Type B pancreatic cell (in vitro differentiated cells): Measurements from ENCODE around the gene TCAP. TPM values are rescaled to one million over a fixed set of nuclear protein-coding genes. Genes with fewer than 3 reads are reported as not detected.
A peak's percentile ranks its signal among the peaks of the same experiment; 100 is the strongest.

Experiments used
- DNase-seq: peaks from one replicate; pipeline ENCODE4 v3.0.0; 2021; ENCODE audit warnings: mixed read lengths; ENCODE audit not compliant: unreplicated experiment; ENCODE audit errors: extremely low spot score
- H3K27ac Mint-ChIP-seq: 2 replicates; pipeline ENCODE4 v1.8.0; 2021; ENCODE audit warnings: mild to moderate bottlenecking, mixed read lengths
- H3K27me3 Mint-ChIP-seq: 2 replicates; pipeline ENCODE4 v1.8.0; 2021; ENCODE audit warnings: mixed read lengths
- H3K36me3 Mint-ChIP-seq: 2 replicates; pipeline ENCODE4 v1.8.0; 2021; ENCODE audit warnings: mixed read lengths
- H3K4me1 Mint-ChIP-seq: one replicate; pipeline ENCODE4 v1.8.0; 2021; ENCODE audit warnings: mixed read lengths; ENCODE audit not compliant: unreplicated experiment
- H3K4me3 Mint-ChIP-seq: 2 replicates; pipeline ENCODE4 v1.8.0; 2021; ENCODE audit warnings: mild to moderate bottlenecking, mixed read lengths
- H3K9me3 Mint-ChIP-seq: 2 replicates; pipeline ENCODE4 v1.8.0; 2021; ENCODE audit warnings: mixed read lengths
- total RNA-seq: library from RNA; stranded (reverse); gene quantifications from 2 replicates; pipeline ENCODE4 v1.2.1, GENCODE V29; 2021; ENCODE audit warnings: low replicate concordance
- TF ChIP-seq, protein P1 (sequence below): fragments of 200-600 bp; sonication (generic); conservative IDR thresholded peaks from 2 replicates; pipeline ENCODE4 v1.5.0; 2021; ENCODE audit warnings: antibody characterized with exemption, mild to moderate bottlenecking

The TCAP gene
- total RNA-seq, 1 donor from 2014 or later, result 2.4 TPM

DNA sequence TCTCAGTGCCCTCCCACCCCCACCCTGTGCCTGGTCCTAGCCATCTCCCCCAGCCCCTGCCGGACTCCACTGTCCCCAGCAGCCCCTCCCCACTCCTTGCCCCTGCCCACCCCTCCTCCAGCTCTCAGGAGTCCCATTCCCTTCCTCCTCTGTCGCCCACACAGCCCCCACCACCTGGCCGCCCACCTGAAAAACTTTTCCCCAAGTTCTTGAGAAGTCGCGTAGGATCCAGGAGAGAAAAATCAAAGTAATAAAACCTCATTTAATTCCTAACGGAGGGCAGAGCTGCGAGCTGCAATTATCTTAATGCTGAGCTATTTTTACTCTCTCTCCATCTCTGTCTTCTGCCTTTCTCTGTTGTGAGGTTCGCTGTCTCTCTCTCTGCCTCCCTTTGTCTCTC lies 40.8 kb upstream of the TCAP start:
- H3K27me3 Mint-ChIP-seq, result peaks cover 69% of the 10 kb centered on the region
- H3K4me1 Mint-ChIP-seq, result peaks cover 6% of the 10 kb centered on the region
- no peak overlapping the region for H3K27ac Mint-ChIP-seq
- H3K4me3 Mint-ChIP-seq, result no peak overlapping the region
- no peak for DNase-seq
- TF ChIP-seq, protein P1, sequence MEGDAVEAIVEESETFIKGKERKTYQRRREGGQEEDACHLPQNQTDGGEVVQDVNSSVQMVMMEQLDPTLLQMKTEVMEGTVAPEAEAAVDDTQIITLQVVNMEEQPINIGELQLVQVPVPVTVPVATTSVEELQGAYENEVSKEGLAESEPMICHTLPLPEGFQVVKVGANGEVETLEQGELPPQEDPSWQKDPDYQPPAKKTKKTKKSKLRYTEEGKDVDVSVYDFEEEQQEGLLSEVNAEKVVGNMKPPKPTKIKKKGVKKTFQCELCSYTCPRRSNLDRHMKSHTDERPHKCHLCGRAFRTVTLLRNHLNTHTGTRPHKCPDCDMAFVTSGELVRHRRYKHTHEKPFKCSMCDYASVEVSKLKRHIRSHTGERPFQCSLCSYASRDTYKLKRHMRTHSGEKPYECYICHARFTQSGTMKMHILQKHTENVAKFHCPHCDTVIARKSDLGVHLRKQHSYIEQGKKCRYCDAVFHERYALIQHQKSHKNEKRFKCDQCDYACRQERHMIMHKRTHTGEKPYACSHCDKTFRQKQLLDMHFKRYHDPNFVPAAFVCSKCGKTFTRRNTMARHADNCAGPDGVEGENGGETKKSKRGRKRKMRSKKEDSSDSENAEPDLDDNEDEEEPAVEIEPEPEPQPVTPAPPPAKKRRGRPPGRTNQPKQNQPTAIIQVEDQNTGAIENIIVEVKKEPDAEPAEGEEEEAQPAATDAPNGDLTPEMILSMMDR, result no peak
- H3K36me3 Mint-ChIP-seq, result no peaks in the 10 kb centered on the region
- no peaks in the 10 kb centered on the region for H3K9me3 Mint-ChIP-seq

DNA sequence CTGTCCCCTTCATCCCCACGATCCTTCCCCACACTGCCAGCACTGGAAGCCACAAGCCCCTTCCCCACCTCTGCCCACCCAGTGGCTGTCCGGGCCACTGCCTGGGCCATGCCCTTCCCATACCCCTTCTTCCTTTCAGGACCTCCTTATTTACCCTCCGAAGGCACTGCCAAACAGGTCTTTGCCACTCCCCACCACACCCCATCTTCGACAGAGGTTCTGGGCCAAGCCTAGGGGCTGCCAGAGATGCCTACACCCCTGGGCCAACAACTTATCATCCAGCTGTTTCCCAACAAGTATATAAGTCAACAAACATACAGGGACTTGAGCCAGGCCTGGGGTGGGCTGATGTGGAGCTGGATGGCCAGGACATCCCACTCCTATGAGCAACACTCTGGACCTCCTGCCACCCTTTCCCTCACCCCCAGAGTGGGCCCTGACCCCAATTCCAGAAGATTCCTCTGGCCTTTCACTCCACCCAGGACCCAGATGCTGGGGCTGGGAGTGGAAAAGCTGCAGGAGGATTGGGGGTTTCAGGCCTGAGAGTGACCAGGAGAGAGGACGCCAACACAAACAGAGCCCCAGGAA lies 39.9 kb upstream of the TCAP start:
- Mint-ChIP-seq H3K4me1 (peaks cover 6% of the 10 kb centered on the region), H3K27ac (peak overlapping the region; percentile 21), H3K27me3 (peaks cover 64% of the 10 kb centered on the region), H3K9me3 (no peaks in the 10 kb centered on the region), H3K36me3 (no peaks in the 10 kb centered on the region), H3K4me3 (peak overlapping the region; percentile 84)
- no peak for DNase-seq
- TF ChIP-seq, protein P1, result no peak

DNA sequence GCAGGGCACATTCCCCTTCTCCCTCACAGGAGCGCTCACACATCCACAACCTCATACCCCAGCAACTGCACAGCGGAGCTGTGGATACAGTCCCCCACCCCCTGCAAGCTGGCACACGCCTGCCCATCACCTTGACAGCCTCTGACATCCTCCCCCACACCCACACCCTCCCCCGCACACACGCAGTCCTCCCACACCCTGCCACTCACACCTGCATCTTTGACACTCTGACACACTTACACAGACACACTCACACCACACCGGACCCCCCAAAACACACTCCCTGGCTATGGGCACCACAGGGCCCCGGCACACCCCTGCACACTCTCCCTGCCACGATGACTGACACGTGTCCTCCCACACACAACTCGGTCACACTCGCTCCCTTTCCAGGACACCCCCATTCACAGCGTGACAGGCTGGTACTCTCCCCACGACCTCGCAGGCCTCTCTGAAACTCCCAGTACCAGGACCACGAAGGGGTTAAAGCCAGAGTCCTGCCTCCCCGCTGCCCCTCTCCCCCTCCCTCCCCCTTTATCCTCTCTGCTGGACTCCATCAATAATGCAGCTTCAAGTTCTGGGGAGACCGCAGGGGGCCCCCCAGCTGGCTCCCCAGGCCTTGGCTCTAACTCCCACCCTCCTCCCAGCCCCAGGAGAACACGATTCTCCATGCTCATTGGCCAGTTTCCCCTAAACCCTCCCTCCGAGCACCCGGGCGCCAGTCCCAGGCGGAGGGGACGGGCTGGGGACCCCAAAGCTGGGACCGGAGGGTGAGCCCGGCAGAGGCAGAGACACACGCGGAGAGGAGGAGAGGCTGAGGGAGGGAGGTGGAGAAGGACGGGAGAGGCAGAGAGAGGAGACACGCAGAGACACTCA lies 38.7 kb upstream of the TCAP start, which contains the start of gene PPP1R1B:
Gene PPP1R1B, plus strand, starts transcription at position 782 of the 876 bp plus-strand sequence. CDS start 441 bp downstream, outside the sequence.
- Mint-ChIP-seq H3K36me3 (no peaks in the 10 kb centered on the region), H3K27me3 (peaks cover 62% of the 10 kb centered on the region)

DNA sequence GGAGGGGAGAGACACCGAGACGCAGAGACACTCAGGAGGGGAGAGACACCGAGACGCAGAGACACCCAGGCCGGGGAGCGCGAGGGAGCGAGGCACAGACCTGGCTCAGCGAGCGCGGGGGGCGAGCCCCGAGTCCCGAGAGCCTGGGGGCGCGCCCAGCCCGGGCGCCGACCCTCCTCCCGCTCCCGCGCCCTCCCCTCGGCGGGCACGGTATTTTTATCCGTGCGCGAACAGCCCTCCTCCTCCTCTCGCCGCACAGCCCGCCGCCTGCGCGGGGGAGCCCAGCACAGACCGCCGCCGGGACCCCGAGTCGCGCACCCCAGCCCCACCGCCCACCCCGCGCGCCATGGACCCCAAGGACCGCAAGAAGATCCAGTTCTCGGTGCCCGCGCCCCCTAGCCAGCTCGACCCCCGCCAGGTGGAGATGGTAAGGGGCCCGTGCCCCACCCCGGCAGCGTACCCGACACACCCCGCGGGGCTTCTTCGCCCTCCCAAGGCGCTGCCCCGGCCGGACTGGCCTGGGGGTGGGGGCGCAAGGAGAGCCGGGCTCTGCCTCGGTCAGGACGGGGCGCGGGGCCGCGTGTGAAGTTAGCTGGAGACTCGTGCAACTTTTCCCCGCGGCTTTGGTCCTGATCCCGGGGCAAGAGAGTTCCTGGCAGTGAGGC lies 38.0 kb upstream of the TCAP start:
- no peaks in the 10 kb centered on the region for H3K9me3 Mint-ChIP-seq
- H3K36me3 Mint-ChIP-seq, result no peaks in the 10 kb centered on the region
- DNase-seq, result no peak
- H3K4me1 Mint-ChIP-seq, result peaks cover 11% of the 10 kb centered on the region
- H3K4me3 Mint-ChIP-seq, result peak overlapping the region; percentile 84
- TF ChIP-seq, protein P1, result no peak
- H3K27me3 Mint-ChIP-seq, result peaks cover 63% of the 10 kb centered on the region
- no peak overlapping the region for H3K27ac Mint-ChIP-seq

More for the DNA sequence above, 38.7 kb upstream of the TCAP start, which contains the start of gene PPP1R1B:
- Mint-ChIP-seq H3K27ac (no peak within 1 kb of the TSS), H3K4me1 (peaks cover 11% of the 10 kb centered on the region), H3K9me3 (no peaks in the 10 kb centered on the region), H3K4me3 (peak within 1 kb of the TSS; percentile 84)
- DNase-seq, result no peak
- TF ChIP-seq, protein P1, result no peak

DNA sequence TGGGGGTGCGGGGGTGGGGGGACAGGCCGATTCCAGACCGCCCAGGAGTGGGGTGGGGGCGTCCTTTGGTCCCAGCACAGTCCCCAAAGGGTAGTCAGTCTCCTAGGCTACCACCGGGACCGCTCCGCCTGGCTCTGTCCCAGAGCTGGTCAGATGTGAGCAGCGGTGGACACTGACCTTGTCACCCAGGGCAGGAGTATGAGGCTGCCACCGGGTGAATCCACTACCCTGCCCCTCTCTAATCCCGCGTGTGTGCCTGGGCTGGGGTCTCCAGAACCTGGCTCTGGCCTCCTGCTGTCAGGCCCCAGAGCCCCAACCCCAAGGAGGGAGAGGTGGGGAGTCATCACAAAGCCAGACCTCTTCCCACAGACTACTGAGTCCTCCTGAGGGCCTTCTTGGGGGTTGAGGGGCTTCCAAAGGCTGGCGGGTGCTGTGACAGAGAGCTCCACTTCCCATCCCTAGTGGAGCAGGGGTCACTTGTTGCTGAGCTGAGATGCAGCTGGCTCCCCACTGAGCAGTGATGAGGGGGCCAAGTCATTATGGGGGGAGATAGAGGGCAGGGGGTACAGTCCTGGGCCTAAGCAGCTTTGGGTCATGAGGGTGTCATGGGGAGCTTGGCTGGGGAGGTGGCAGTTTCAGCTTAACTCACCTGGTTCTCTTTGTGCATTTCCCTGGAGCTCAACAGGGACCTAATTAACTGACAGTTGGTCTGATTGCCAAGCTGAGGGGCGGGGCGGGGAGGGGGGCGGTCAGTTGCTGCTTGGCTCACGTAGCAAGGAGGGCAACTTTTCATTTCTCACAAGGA lies 37.2 kb upstream of the TCAP start:
- H3K4me1 Mint-ChIP-seq, result peaks cover 11% of the 10 kb centered on the region
- H3K27me3 Mint-ChIP-seq, result peaks cover 62% of the 10 kb centered on the region

More for the DNA sequence above, 37.2 kb upstream of the TCAP start:
- TF ChIP-seq, protein P1, result no peak
- DNase-seq, result no peak
- Mint-ChIP-seq H3K4me3 (peak overlapping the region; percentile 49), H3K9me3 (no peaks in the 10 kb centered on the region), H3K36me3 (no peaks in the 10 kb centered on the region), H3K27ac (no peak overlapping the region)
